ENCODE results near the gene NUP210L. TPM values are rescaled to one million over a fixed set of nuclear protein-coding genes. Genes with fewer than 3 reads are reported as not detected.
A peak's percentile ranks its signal among the peaks of the same experiment; 100 is the strongest.

Gene NUP210L
- total and polyA plus RNA-seq, 2 of the 13 experiments (the other 11 are each of a cell fraction or from before 2014, with no cell fraction given) = not detected

DNA sequence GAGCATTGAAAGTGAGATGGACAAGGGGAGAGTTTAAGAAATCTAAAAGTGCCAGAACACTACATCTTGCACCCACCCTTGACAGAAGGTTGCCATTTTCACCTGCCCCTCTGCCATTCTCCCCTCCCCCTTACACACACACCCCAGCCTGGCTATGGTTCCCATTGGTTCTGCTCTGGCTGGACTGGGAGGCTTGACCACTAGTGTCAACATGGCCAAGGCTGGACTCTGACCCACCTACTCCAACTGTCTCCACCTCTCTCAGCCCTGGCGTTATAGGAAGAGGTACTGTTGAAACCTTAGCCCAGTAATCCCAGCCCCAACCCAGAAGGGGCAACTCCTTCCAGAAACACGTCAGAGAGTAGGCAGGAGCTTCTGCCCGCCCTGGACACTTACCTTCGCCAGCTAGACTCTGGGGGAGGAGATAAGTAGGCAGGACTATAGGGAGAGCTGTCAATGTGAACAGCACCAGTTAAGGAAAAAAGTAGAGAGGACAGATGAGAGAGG, 201.0 kb downstream of the NUP210L start (continued):
- TF ChIP-seq, protein P1, sequence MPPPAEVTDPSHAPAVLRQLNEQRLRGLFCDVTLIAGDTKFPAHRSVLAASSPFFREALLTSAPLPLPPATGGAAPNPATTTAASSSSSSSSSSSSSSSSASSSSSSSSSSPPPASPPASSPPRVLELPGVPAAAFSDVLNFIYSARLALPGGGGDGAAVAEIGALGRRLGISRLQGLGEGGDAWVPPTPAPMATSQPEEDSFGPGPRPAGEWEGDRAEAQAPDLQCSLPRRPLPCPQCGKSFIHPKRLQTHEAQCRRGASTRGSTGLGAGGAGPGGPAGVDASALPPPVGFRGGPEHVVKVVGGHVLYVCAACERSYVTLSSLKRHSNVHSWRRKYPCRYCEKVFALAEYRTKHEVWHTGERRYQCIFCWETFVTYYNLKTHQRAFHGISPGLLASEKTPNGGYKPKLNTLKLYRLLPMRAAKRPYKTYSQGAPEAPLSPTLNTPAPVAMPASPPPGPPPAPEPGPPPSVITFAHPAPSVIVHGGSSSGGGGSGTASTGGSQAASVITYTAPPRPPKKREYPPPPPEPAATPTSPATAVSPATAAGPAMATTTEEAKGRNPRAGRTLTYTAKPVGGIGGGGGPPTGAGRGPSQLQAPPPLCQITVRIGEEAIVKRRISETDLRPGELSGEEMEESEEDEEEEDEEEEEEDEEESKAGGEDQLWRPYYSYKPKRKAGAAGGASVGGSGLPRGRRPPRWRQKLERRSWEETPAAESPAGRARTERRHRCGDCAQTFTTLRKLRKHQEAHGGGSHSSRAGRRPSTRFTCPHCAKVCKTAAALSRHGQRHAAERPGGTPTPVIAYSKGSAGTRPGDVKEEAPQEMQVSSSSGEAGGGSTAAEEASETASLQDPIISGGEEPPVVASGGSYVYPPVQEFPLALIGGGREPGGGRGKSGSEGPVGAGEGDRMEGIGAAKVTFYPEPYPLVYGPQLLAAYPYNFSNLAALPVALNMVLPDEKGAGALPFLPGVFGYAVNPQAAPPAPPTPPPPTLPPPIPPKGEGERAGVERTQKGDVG (CRISPR knock-in tag; IDR thresholded peaks at IDR 0.05; ENCODE audit: borderline replicate concordance) = no peak
- no peak for TF ChIP-seq ZNF180 (CRISPR knock-in tag; IDR thresholded peaks at IDR 0.05; ENCODE audit: borderline replicate concordance, low read depth)
- no peak for TF ChIP-seq SAFB2 (CRISPR knock-in tag; IDR thresholded peaks at IDR 0.05; ENCODE audit: borderline replicate concordance, low read depth)
- 0 out of 2 replicates have a peak, but pooled peaks have one; percentile 47 for TF ChIP-seq ZNF772 (CRISPR knock-in tag; IDR thresholded peaks at IDR 0.05)
- TF ChIP-seq ZFP41 (CRISPR knock-in tag; IDR thresholded peaks at IDR 0.05; ENCODE audit: borderline replicate concordance) = no peak
- TF ChIP-seq, protein P2, sequence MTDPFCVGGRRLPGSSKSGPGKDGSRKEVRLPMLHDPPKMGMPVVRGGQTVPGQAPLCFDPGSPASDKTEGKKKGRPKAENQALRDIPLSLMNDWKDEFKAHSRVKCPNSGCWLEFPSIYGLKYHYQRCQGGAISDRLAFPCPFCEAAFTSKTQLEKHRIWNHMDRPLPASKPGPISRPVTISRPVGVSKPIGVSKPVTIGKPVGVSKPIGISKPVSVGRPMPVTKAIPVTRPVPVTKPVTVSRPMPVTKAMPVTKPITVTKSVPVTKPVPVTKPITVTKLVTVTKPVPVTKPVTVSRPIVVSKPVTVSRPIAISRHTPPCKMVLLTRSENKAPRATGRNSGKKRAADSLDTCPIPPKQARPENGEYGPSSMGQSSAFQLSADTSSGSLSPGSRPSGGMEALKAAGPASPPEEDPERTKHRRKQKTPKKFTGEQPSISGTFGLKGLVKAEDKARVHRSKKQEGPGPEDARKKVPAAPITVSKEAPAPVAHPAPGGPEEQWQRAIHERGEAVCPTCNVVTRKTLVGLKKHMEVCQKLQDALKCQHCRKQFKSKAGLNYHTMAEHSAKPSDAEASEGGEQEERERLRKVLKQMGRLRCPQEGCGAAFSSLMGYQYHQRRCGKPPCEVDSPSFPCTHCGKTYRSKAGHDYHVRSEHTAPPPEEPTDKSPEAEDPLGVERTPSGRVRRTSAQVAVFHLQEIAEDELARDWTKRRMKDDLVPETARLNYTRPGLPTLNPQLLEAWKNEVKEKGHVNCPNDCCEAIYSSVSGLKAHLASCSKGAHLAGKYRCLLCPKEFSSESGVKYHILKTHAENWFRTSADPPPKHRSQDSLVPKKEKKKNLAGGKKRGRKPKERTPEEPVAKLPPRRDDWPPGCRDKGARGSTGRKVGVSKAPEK (CRISPR knock-in tag; IDR thresholded peaks at IDR 0.05; ENCODE audit: borderline replicate concordance) = no peak
- peak; percentile 89; the same call in 1 of the 2 replicates for TF ChIP-seq FOXK1 (CRISPR knock-in tag; IDR thresholded peaks at IDR 0.05; ENCODE audit: borderline replicate concordance, low read depth)
- TF ChIP-seq ZBTB42 (CRISPR knock-in tag; IDR thresholded peaks at IDR 0.05) = no peak
- no peak for TF ChIP-seq KLF16 (CRISPR knock-in tag; IDR thresholded peaks at IDR 0.05)
- TF ChIP-seq, protein P3, sequence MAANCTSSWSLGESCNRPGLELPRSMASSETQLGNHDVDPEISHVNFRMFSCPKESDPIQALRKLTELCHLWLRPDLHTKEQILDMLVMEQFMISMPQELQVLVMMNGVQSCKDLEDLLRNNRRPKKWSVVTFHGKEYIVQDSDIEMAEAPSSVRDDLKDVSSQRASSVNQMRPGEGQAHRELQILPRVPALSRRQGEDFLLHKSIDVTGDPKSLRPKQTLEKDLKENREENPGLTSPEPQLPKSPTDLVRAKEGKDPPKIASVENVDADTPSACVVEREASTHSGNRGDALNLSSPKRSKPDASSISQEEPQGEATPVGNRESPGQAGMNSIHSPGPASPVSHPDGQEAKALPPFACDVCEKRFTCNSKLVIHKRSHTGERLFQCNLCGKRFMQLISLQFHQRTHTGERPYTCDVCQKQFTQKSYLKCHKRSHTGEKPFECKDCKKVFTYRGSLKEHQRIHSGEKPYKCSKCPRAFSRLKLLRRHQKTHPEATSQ (CRISPR knock-in tag; IDR thresholded peaks at IDR 0.05; ENCODE audit: borderline replicate concordance) = no peak
- TF ChIP-seq EED (CRISPR knock-in tag; IDR thresholded peaks at IDR 0.05) = no peak
- TF ChIP-seq, protein P4, sequence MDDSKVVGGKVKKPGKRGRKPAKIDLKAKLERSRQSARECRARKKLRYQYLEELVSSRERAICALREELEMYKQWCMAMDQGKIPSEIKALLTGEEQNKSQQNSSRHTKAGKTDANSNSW (CRISPR knock-in tag; IDR thresholded peaks at IDR 0.05; ENCODE audit: borderline replicate concordance) = no peak
- TF ChIP-seq, protein P5, sequence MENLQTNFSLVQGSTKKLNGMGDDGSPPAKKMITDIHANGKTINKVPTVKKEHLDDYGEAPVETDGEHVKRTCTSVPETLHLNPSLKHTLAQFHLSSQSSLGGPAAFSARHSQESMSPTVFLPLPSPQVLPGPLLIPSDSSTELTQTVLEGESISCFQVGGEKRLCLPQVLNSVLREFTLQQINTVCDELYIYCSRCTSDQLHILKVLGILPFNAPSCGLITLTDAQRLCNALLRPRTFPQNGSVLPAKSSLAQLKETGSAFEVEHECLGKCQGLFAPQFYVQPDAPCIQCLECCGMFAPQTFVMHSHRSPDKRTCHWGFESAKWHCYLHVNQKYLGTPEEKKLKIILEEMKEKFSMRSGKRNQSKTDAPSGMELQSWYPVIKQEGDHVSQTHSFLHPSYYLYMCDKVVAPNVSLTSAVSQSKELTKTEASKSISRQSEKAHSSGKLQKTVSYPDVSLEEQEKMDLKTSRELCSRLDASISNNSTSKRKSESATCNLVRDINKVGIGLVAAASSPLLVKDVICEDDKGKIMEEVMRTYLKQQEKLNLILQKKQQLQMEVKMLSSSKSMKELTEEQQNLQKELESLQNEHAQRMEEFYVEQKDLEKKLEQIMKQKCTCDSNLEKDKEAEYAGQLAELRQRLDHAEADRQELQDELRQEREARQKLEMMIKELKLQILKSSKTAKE (CRISPR knock-in tag; IDR thresholded peaks at IDR 0.05; ENCODE audit: borderline replicate concordance) = 0 out of 2 replicates have a peak, but pooled peaks have one; percentile 23
- TF ChIP-seq NONO (IDR thresholded peaks at IDR 0.05) = no peak
- peak; percentile 58 for TF ChIP-seq NONO (CRISPR knock-in tag; conservative IDR thresholded peaks at IDR 0.05)
- TF ChIP-seq, protein P6, sequence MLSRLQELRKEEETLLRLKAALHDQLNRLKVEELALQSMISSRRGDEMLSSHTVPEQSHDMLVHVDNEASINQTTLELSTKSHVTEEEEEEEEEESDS (CRISPR knock-in tag; IDR thresholded peaks at IDR 0.05; ENCODE audit: borderline replicate concordance) = no peak
- TF ChIP-seq ZMYM2 (CRISPR knock-in tag; IDR thresholded peaks at IDR 0.05) = no peak
- no peak for TF ChIP-seq ZNF816 (CRISPR knock-in tag; IDR thresholded peaks at IDR 0.05; ENCODE audit: borderline replicate concordance)
- TF ChIP-seq KMT2A (CRISPR knock-in tag; IDR thresholded peaks at IDR 0.05) = no peak

Measured in HepG2 (cell line).